HCT116 (cell line): ENCODE data around the gene DICER1. TPM values are rescaled to one million over a fixed set of nuclear protein-coding genes. Genes with fewer than 3 reads are reported as not detected.

Source experiments
- ATAC-seq: fragments of 200-7000 bp; cut with Tn5 transposase; 2 replicates; pipeline ENCODE4 v1.9.1; 2020; ENCODE audit warnings: mild to moderate bottlenecking, moderate library complexity
- BruUV-seq: library from RNA; stranded (reverse); fragments of 400-500 nt; replicated peaks from 2 replicates; lab custom pipeline; 2021; lab: Mats Ljungman, UMichigan
- CTCF ChIA-PET: fragments of 300-600 bp; sonication (Branson Sonifier 250); formaldehyde crosslinking; loops from one replicate; lab custom pipeline; 2021; ENCODE audit warnings: antibody characterized with exemption; lab: Charles Lee
- POLR2A ChIA-PET: fragments of 300-600, 350-600 bp; sonication (Branson Sonifier 250); formaldehyde crosslinking; loops from one replicate; lab custom pipeline; 2021; ENCODE audit warnings: antibody characterized with exemption; lab: Charles Lee
- RAD21 ChIA-PET, 2 experiments: fragments of 300-600 bp; sonication (Branson Sonifier 250); formaldehyde crosslinking; loops; one replicate each; lab custom pipeline; 2023; ENCODE audit warnings: low total read pairs in 2 of 2; ENCODE audit not compliant: uncharacterized antibody in 2 of 2, unreplicated experiment in 2 of 2, low non-redundant PET in 1 of 2; lab: Charles Lee
- DNase-seq: peaks from one replicate; pipeline ENCODE4 v3.0.0-alpha.2; 2010; ENCODE audit warnings: low read depth, low spot score
- H2AFZ ChIP-seq: fragments of 200-600 bp; shearing (Covaris generic), sonication (generic); 2 replicates; pipeline ENCODE4 v1.6.1; 2017; ENCODE audit warnings: low read depth, mixed run types, mixed read lengths, antibody characterized with exemption, low read length; ENCODE audit not compliant: poor library complexity, severe bottlenecking
- H3K27ac ChIP-seq: 2 replicates; pipeline ENCODE4 v1.5.1; 2012; ENCODE audit warnings: low read depth, low read length
- H3K27me3 ChIP-seq: fragments of 200-600 bp; sonication (generic); 2 replicates; pipeline ENCODE4 v1.6.1; 2016; ENCODE audit warnings: mixed run types, low read length, mixed read lengths; ENCODE audit not compliant: insufficient read depth
- H3K36me3 ChIP-seq, 2 experiments: fragments of 200-500 bp in 1 of 2; fragments of 200-600 bp in 1 of 2; sonication (Bioruptor generic) in 1 of 2; sonication (generic) in 1 of 2; 2 replicates each; pipeline versions ENCODE4 v1.5.1 to v1.6.1; 2014 to 2016; ENCODE audit warnings: low read length in 2 of 2, inconsistent platforms in 1 of 2, mixed read lengths in 1 of 2, mixed run types in 1 of 2; ENCODE audit not compliant: insufficient read depth in 2 of 2, control insufficient read depth in 1 of 2
- H3K4me1 ChIP-seq, 2 experiments: fragments of 200-600 bp in 1 of 2; sonication (generic) in 1 of 2; 2 replicates each; pipeline versions ENCODE4 v1.5.1 to v1.6.1; 2012 to 2017; ENCODE audit warnings: low read length in 2 of 2, inconsistent platforms in 1 of 2, mild to moderate bottlenecking in 1 of 2, mixed read lengths in 1 of 2, mixed run types in 1 of 2, moderate library complexity in 1 of 2; ENCODE audit not compliant: insufficient read depth in 2 of 2, control insufficient read depth in 1 of 2
- H3K4me2 ChIP-seq: fragments of 200-600 bp; sonication (generic); 2 replicates; pipeline ENCODE4 v1.6.1; 2017; ENCODE audit warnings: mixed run types, low read length, mixed read lengths
- H3K4me3 ChIP-seq, 2 experiments: fragments of 200-600 bp in 1 of 2; sonication (generic) in 1 of 2; replicated peaks in 1 of 2; 2 replicates each; pipeline ENCODE4 v1.5.1; 2011 to 2016; ENCODE audit warnings: low read length in 2 of 2, control low read depth in 1 of 2, low read depth in 1 of 2, mild to moderate bottlenecking in 1 of 2, mixed read lengths in 1 of 2, mixed run types in 1 of 2
- H3K79me2 ChIP-seq: fragments of 200-600 bp; sonication (generic); 2 replicates; pipeline ENCODE4 v1.6.1; 2017; ENCODE audit warnings: mild to moderate bottlenecking, mixed run types, low read length, moderate library complexity, mixed read lengths; ENCODE audit not compliant: insufficient read depth
- H3K9ac ChIP-seq: fragments of 200-600 bp; sonication (generic); 2 replicates; pipeline ENCODE4 v1.6.1; 2016; ENCODE audit warnings: low read length, mixed read lengths
- H3K9me2 ChIP-seq: fragments of 200-600 bp; sonication (generic), shearing (Covaris generic); 2 replicates; pipeline ENCODE4 v1.6.1; 2017; ENCODE audit warnings: mixed run types, mild to moderate bottlenecking, moderate library complexity; ENCODE audit not compliant: insufficient read depth
- H3K9me3 ChIP-seq, 2 experiments: fragments of 200-500 bp in 1 of 2; fragments of 200-600 bp in 1 of 2; sonication (Bioruptor generic) in 1 of 2; sonication (generic) in 1 of 2; 2 replicates each; pipeline ENCODE4 v1.6.1; 2014 to 2017; ENCODE audit warnings: low read length in 2 of 2, mixed read lengths in 2 of 2, inconsistent platforms in 1 of 2, low read depth in 1 of 2, mild to moderate bottlenecking in 1 of 2, mixed run types in 1 of 2, moderate library complexity in 1 of 2; ENCODE audit not compliant: control insufficient read depth in 1 of 2, insufficient read depth in 1 of 2
- H4K20me1 ChIP-seq: fragments of 200-600 bp; sonication (generic), shearing (Covaris generic); 2 replicates; pipeline ENCODE4 v1.6.1; 2017; ENCODE audit warnings: mixed run types, mild to moderate bottlenecking, moderate library complexity; ENCODE audit not compliant: insufficient read depth
- CBX3 ChIP-seq: IDR thresholded peaks from 2 replicates; pipeline ENCODE4 v1.6.1; 2012; ENCODE audit warnings: low read depth
- CEBPB ChIP-seq: IDR thresholded peaks from 2 replicates; pipeline ENCODE4 v1.6.1; 2012; ENCODE audit warnings: low read depth
- ELF1 ChIP-seq: IDR thresholded peaks from 2 replicates; pipeline ENCODE4 v1.6.1; 2012; ENCODE audit warnings: low read depth, borderline replicate concordance
- EZH2 ChIP-seq: fragments of 200-600 bp; sonication (generic); IDR thresholded peaks from 2 replicates; pipeline ENCODE4 v1.6.1; 2017; ENCODE audit warnings: antibody characterized with exemption, mixed run types
- EZH2phosphoT487 ChIP-seq: fragments of 200-600 bp; IDR thresholded peaks from 2 replicates; pipeline ENCODE4 v1.6.1; 2018; ENCODE audit warnings: antibody characterized with exemption, borderline replicate concordance
- FOSL1 ChIP-seq: IDR thresholded peaks from 2 replicates; pipeline ENCODE4 v1.6.1; 2012; ENCODE audit warnings: low read depth
- POLR2A ChIP-seq: IDR thresholded peaks from 2 replicates; pipeline ENCODE4 v1.7.0; 2011; ENCODE audit warnings: borderline replicate concordance; ENCODE audit not compliant: insufficient read depth, insufficient read length; ENCODE audit errors: extremely low read depth
- POLR2AphosphoS5 ChIP-seq: IDR thresholded peaks from 2 replicates; pipeline ENCODE4 v1.6.1; 2011; ENCODE audit warnings: mild to moderate bottlenecking, low read depth, low read length, moderate library complexity
- RAD21 ChIP-seq: IDR thresholded peaks from 2 replicates; pipeline ENCODE4 v1.6.1; 2012; ENCODE audit warnings: low read depth, mild to moderate bottlenecking
- SIN3A ChIP-seq: IDR thresholded peaks from 2 replicates; pipeline ENCODE4 v1.6.1; 2012; ENCODE audit warnings: low read depth
- SP1 ChIP-seq: IDR thresholded peaks from 2 replicates; pipeline ENCODE4 v1.6.1; 2012; ENCODE audit warnings: low read depth
- YY1 ChIP-seq: IDR thresholded peaks from 2 replicates; pipeline ENCODE4 v1.6.1; 2011; ENCODE audit warnings: low read length, low read depth, moderate library complexity, mild to moderate bottlenecking; ENCODE audit not compliant: insufficient replicate concordance; ENCODE audit errors: extremely low read depth
- ZFX ChIP-seq: fragments of 450-650 bp; IDR thresholded peaks from 2 replicates; pipeline ENCODE4 v1.6.1; 2017
- ZNF274 ChIP-seq: fragments of 200-500 bp; sonication (Bioruptor generic); IDR thresholded peaks from 2 replicates; pipeline ENCODE4 v1.6.1; 2014; ENCODE audit warnings: mild to moderate bottlenecking, low read depth, low read length, inconsistent platforms
- intact Hi-C: fragments of 100-400 bp; cut with micrococcal nuclease; formaldehyde crosslinking; loops from 2 replicates; pipeline ENCODE4 v1.10.0; 2022
- total RNA-seq: library from RNA; stranded (reverse); gene quantifications from one replicate; pipeline ENCODE4 v1.2.1, GENCODE V29; 2021; ENCODE audit not compliant: unreplicated experiment
- TF ChIP-seq, protein P1 (sequence below): IDR thresholded peaks from 2 replicates; pipeline ENCODE4 v1.6.1; 2012
- TF ChIP-seq, protein P2 (sequence below): IDR thresholded peaks from 2 replicates; pipeline ENCODE4 v1.6.1; 2012; ENCODE audit warnings: low read depth

DICER1 gene
- total RNA-seq, 1 experiment from 2014 or later = 38.6 TPM

DNA sequence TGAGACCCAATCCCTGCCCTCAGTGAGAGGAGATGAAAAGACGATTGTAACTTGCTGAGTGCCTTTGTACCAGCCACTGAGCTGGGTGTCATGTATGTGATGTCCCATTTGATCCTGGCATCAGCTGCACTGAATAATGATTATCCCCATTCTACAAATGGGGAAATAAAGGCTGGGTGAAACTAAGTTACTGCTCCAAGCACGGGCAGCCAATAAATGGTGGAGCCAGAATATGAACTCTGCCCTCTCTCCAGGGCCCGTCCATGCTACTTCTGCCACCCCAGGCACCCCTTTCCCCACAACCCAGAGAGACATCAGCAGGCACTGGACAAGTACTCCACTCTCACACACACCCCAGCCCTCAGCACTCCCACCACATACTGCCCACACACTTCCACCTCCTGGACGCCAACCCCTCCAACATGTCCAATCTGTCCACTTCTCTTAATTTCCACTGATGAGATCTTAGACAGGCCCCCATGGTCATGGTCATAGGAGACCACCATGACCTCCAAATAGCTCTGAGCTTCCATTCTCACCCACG is 115.8 kb downstream of the DICER1 start (continued):
- TF ChIP-seq FOSL1 (no peak), CBX3 (no peak)

DNA sequence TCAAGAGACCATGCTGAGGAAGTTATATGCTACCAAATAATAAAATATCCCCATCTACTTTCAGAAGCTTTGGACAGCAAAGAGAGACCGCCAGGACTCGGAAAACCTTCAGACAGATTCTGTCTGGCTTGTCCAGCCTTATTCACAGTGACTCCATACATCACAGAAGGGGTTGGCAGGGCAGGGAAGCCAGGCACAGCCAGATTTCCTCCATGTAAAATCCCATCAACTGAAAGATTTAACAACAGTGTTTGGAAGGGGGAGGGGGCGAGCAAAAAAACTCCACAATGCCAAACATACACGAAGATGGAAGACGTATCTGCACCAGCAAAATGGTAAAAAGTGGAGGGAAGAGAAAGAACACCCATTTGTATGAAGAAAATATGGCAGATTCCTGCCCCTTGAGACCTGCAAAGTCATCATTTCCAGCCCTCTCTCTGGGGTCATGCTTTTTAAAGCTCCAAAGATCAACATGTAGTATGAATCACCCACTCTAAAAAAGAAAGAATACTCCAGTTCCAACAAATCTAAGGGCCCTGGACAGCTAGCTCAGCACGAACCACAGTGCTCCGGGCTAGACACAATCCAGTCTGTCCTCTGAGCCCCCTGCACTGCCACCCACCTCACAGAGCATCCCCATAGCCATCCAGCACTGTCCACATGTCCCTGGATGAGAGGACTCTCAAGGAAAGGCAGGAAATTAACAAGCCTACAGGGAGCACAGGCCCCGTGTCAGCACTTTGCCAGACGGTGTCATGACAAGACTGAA is 116.4 kb downstream of the DICER1 start:
- ATAC-seq (no peak), DNase-seq (no peak)
- Histone ChIP-seq H3K4me3 (no peak overlapping the region), H4K20me1 (no peaks in the 10 kb centered on the region), H3K4me1 (no peaks in the 10 kb centered on the region), H3K36me3 (no peaks in the 10 kb centered on the region), H3K9me3 (no peaks in the 10 kb centered on the region), H3K9me2 (no peaks in the 10 kb centered on the region), H3K27ac (no peak overlapping the region), H2AFZ (no peak overlapping the region), H3K27me3 (peaks cover 9% of the 10 kb centered on the region; the same call in 1 of the 2 replicates)
- no TSS peak for BruUV-seq
- POLR2A ChIA-PET = no interaction called here
- no peak for TF ChIP-seq ELF1
- TF ChIP-seq SIN3A = no peak
- no peak for TF ChIP-seq ZFX
- TF ChIP-seq YY1 = no peak
- no peak for TF ChIP-seq FOSL1
- TF ChIP-seq, all 23 proteins: peak for 0
- no peak overlapping the region for H3K4me2 ChIP-seq
- H3K79me2 ChIP-seq = no peaks in the 10 kb centered on the region
- CTCF ChIA-PET = no interaction called here
- intact Hi-C loops = no loop called here
- RAD21 ChIA-PET = no interaction called here
- H3K9ac ChIP-seq = no peak overlapping the region

DNA sequence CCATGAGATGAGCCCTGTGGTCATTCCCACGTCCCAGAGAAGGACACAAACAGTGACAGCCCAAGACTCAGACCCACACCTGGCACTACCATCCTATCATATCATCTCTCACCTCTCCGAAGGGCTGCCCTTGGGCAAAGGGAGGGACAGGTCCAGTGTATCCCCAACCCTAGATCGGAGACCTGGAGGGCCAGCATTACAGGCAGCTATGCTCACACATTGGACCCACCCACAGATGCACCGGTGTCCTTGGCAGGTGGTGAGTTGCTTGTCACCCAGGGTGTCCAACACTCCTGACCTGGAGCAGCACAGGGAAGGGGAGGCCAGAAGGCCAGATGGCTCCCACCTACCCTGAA is 117.4 kb downstream of the DICER1 start:
- POLR2A ChIA-PET = no interaction called here
- H3K9me3 ChIP-seq = no peaks in the 10 kb centered on the region
- no peak overlapping the region for H3K27ac ChIP-seq
- peaks cover 9% of the 10 kb centered on the region; the same call in 1 of the 2 replicates for H3K27me3 ChIP-seq
- ATAC-seq = no peak
- H4K20me1 ChIP-seq = no peaks in the 10 kb centered on the region
- no peaks in the 10 kb centered on the region for H3K4me1 ChIP-seq
- BruUV-seq = no TSS peak
- H3K4me3 ChIP-seq = no peak overlapping the region
- no peak overlapping the region for H2AFZ ChIP-seq
- no peaks in the 10 kb centered on the region for H3K9me2 ChIP-seq
- no peak for DNase-seq
- H3K9ac ChIP-seq = no peak overlapping the region
- CTCF ChIA-PET = no interaction called here
- H3K79me2 ChIP-seq = no peaks in the 10 kb centered on the region
- H3K4me2 ChIP-seq = no peak overlapping the region
- RAD21 ChIA-PET = no interaction called here
- intact Hi-C loops = no loop called here
- no peaks in the 10 kb centered on the region for H3K36me3 ChIP-seq
- TF ChIP-seq POLR2A (no peak), EZH2phosphoT487 (no peak), SIN3A (no peak), CEBPB (no peak), EZH2 (no peak), ZNF274 (no peak), ELF1 (no peak), CBX3 (no peak), RAD21 (no peak), SP1 (no peak), POLR2AphosphoS5 (no peak)
- TF ChIP-seq, protein P1, sequence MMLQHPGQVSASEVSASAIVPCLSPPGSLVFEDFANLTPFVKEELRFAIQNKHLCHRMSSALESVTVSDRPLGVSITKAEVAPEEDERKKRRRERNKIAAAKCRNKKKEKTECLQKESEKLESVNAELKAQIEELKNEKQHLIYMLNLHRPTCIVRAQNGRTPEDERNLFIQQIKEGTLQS = no peak
- TF ChIP-seq, protein P2, sequence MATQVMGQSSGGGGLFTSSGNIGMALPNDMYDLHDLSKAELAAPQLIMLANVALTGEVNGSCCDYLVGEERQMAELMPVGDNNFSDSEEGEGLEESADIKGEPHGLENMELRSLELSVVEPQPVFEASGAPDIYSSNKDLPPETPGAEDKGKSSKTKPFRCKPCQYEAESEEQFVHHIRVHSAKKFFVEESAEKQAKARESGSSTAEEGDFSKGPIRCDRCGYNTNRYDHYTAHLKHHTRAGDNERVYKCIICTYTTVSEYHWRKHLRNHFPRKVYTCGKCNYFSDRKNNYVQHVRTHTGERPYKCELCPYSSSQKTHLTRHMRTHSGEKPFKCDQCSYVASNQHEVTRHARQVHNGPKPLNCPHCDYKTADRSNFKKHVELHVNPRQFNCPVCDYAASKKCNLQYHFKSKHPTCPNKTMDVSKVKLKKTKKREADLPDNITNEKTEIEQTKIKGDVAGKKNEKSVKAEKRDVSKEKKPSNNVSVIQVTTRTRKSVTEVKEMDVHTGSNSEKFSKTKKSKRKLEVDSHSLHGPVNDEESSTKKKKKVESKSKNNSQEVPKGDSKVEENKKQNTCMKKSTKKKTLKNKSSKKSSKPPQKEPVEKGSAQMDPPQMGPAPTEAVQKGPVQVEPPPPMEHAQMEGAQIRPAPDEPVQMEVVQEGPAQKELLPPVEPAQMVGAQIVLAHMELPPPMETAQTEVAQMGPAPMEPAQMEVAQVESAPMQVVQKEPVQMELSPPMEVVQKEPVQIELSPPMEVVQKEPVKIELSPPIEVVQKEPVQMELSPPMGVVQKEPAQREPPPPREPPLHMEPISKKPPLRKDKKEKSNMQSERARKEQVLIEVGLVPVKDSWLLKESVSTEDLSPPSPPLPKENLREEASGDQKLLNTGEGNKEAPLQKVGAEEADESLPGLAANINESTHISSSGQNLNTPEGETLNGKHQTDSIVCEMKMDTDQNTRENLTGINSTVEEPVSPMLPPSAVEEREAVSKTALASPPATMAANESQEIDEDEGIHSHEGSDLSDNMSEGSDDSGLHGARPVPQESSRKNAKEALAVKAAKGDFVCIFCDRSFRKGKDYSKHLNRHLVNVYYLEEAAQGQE = no peak
